Lower leg skin (tissue), 3 donors: Measurements from ENCODE around the gene DNAH8.

Experiments used
- CTCF ChIP-seq, 3 donors: fragments of 450-650 bp; IDR thresholded peaks; one replicate each; pipeline ENCODE4 v1.5.1; 2016; ENCODE audit warnings: antibody characterized with exemption in 3 of 3, mild to moderate bottlenecking in 3 of 3, moderate library complexity in 2 of 3
- POLR2A ChIP-seq, 2 donors: fragments of 450-650 bp; IDR thresholded peaks; one replicate each; pipeline ENCODE4 v1.6.1; 2016 to 2017; ENCODE audit warnings: antibody characterized with exemption in 2 of 2, mild to moderate bottlenecking in 1 of 2, moderate library complexity in 1 of 2

- TF ChIP-seq CTCF (IDR thresholded peaks at IDR 0.05) (no peak), POLR2A (IDR thresholded peaks at IDR 0.05) (no peak)
Observed at GRCh38 chr6:38882157-38882556, 167.0 kb downstream of the DNAH8 start.
